Stimulated activated CD4-positive, alpha-beta T cell treated with anti-CD3 and anti-CD28 coated beads, Interleukin-1b, Interleukin-23, amount 100 ng/mL, for 24 hours (primary cell): Measurements from ENCODE around the gene OTUB2.
"Not testable (repeated sequence)": the region's sequence is repeated elsewhere in the genome, so short reads cannot be mapped to it uniquely, and the experiment has no call there.

ENCODE experiments used
- DNase-seq, 4 experiments: peaks; one replicate each; pipeline ENCODE4 v3.0.0-alpha.2; 2020; ENCODE audit warnings: low read depth in 4 of 4, low spot score in 1 of 4

OTUB2 gene

DNA sequence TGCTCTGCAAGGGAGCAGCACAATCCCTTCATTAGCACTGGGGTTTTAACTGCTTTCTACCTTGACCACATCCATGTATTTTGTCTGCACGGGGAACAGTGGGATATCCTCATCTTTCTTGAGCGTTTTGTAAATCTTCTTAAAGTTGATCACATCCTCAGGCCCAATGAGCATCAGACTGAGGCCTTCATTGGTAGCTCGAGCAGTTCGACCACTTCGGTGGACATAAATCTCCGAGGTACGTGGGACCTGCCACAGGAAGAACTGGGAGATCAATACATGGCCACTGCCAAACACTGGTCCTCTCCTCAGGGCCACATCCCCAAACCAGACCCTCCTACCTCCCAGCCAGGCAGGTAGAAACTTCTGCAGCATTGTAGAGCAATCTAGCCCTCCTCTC lies 28.8 kb downstream of the OTUB2 start:
- no peak for DNase-seq

DNA sequence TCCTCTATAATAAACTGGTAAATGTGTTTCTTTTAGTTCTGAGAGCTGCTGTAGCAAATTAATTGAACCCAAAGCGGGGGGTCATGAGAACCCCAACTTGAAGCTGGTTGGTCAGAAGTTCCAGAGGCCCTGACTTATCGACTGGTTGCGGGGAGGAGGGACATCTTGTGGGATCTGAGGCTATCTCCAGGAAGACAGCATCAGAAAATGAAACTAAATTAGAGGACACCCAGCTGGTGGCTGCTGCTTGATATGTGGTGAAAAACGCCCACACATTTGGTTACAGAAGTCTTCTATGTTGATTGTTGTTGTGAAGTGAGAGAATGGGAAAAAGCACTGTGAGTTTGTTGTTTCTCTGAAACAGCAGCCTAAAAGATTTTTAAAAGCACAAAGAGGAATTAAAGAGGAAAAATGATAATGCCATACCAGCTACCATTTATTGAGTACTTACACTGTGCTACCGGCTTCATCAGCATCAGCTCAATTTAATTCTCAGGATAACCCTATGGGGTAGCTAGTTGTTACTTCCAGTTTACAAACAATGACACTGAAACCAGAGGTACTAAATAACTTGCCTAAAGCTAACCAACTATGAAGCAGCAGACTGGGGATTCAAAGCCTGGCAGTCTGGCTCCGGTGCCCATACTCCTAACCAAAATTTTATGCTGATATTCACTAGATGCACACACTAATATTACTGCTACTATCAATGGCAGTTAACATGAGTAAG lies 30.6 kb downstream of the OTUB2 start:
- no peak for DNase-seq

- no peak for DNase-seq
Observed at GRCh38 chr14:94058128-94058673, 32.1 kb downstream of the OTUB2 start.

GRCh38 chr14:94058674-94059138 lies 32.6 kb downstream of the OTUB2 start:
- no peak for DNase-seq

DNA sequence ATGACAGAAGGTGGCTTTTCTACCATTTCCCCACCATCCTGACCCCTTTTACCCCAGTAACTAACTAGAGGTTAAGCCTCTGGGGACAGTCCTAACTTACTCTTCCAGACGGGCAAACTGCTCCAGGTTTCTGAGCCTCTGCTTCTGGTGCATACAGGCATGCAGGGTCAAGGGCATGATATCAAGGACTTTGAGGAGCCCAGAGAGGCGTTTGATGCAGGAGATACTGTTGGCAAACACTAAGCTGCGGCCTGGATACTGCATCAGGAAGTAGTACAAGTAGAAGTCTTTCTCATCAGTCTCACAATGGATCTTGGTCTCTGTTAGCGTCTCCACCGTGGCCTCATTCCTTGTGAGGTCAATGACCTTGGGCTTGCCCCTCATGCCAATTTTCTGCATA lies 33.9 kb downstream of the OTUB2 start:
- DNase-seq: no peak

- DNase-seq: no peak
Observed at GRCh38 chr14:94062344-94062940, 36.3 kb downstream of the OTUB2 start.

DNA sequence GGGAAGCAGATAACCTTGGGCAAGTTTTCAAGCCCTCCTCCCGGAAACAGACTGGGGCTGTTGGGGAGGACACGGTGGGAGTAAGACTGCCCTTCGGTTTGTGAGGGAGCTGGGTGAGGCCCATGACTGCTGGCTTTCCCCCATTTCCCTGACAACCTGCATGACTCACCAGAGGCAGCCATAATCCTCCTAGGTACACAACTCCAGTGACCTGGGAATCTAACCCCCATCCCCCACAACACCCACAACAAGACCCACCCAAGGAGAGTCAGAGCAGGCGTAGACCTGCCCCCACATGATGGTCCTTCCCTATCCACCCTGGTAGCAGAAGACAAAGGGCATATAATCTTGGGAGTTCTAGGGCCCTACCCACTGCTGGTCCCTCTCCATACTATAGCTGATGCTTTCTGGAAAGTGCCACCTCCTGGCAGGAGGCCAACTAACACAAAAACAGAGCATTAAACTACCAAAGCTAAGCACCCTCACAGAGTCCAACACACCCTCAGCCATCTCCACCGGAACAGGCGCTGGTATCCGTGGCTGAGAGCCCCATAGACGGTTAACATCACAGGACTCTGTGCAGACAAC lies 40.0 kb downstream of the OTUB2 start:
- no peak for DNase-seq

DNA sequence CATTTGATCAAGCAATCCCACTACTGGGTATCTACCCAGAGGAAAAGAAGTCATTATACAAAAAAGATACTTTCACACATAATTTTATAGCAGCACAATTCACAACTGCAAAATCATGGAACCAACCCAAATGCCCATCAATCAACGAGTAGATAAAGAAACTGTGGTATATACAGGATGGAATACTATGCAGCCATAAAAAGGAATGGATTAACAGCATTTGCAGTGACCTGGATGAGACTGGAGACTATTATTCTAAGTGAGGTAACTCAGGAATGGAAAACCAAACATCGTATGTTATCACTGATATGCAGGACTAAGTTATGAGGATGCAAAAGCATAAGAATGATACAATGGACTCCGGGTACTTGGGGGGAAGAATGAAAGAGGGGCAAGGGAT lies 45.9 kb downstream of the OTUB2 start:
- DNase-seq: not testable (repeated sequence)

GRCh38 chr14:94074534-94074933 lies 48.4 kb downstream of the OTUB2 start:
- DNase-seq: no peak

DNA sequence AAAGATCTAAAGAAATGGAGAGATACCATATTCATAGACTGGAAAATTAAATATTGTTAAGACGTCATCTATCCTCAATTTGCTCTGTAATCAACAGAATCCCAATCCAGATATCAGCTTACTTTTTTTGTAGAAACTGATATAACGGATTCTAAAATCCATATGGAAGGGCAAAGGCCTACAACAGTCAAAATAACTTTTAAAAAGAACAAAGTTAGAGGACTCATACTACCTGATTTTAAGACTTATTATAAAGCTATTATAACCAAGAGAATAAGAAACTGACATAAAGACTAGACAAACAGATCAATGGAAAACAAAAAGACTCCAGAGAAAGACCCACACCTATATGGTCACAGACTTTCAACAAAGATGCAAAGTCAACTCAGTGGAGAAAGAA lies 48.9 kb downstream of the OTUB2 start:
- no peak for DNase-seq

DNA sequence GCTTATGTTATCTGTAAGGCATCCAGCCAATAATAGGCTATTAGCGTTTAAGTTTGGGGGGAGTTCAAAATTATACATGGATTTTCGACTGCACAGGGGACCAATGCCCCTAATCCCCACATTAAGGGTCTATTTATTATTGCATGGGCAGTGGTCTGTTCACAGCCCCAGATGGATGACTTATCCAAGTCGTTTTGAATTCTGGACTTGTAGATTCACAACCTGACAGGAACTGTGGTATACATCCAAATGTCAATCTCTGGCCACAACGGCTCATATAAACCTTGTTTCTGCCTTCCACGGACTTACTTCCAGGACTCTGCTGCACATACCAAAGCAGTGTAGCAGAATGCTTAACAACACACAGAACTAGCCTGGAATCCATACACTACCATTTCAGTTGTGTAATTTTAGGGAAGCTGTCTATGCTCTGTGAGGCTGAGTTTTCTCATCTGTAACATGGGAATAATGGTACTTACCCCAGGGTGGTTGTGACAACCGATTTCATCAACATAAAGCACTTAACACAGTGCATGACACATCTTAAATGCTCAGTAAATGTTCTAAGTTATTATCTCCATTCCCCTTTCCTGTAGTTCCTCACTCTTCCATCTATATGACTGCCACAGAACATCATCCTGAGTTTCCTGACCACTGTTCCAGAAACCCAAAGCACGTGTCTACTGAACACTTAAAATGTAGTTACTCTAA lies 51.1 kb downstream of the OTUB2 start:
- DNase-seq: no peak

DNA sequence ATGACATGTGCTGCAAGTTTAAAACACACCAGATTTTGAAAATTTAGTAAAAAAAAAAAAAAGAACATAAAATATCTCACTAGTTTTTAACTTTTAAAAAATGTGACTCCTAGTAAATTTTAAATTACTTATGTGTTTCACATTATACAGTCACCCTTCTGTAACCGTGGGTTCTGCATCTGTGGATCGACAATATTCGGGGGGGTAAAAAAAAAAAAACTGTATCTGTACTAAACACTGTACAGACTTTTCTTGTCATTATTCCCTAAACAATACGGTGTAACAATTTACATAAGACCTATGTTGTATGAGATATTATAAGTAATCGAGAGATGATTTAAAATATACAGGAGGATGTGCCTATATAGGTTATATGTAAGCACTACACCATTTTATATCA lies 51.7 kb downstream of the OTUB2 start:
- no peak for DNase-seq

- DNase-seq: no peak
Observed at GRCh38 chr14:94079891-94080620, 53.9 kb downstream of the OTUB2 start.

DNA sequence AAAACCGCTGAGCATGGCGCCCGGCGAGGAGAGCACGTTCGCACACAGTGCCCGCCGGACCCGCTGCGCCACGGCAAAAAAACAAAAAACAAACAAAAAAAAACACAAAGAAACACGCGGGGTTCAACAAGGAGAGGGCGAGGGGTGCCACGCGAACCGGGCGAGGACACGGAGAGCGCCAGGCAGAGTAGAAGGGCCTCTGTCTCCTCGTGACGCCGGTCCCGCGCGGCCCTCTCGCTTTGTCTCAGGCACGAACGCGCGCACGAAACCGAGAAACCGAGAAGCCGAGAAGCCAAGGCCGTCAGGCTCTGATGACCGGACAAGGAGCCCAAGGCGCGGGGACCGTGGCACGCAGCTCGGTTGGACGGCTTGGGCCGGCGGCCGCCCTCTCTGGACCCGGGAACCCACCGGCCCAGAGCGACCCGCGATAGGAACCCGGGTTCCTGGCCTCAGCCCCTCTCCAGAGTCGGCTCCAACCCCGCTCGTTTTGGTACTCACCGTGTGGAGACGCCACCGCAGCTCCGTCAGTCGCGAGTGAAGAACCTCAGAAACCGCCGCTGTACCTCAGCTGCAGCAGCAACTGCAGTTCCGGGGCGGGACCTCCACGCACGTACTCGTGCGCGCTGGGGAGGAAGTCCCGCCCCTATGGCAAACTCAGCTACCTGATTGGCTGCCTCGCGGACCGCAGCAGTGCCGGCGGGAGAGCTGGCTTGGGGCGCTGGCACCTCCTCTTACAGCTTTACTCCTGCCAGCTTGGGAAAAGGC lies 54.7 kb downstream of the OTUB2 start, which contains the start of the genes DDX24 and IFI27L1:
Gene DDX24, minus strand, starts transcription at position 582 of the 765 bp plus-strand sequence. CDS start 1,460 bp downstream, outside the sequence.
Gene IFI27L1, plus strand, starts transcription at position 690 of the 765 bp plus-strand sequence. CDS start 15,628 bp downstream, outside the sequence.
- peak; percentile 87 to 95 (median 90) for DNase-seq

- DNase-seq: no peak
Observed at GRCh38 chr14:94081386-94081820, 55.3 kb downstream of the OTUB2 start.

DNA sequence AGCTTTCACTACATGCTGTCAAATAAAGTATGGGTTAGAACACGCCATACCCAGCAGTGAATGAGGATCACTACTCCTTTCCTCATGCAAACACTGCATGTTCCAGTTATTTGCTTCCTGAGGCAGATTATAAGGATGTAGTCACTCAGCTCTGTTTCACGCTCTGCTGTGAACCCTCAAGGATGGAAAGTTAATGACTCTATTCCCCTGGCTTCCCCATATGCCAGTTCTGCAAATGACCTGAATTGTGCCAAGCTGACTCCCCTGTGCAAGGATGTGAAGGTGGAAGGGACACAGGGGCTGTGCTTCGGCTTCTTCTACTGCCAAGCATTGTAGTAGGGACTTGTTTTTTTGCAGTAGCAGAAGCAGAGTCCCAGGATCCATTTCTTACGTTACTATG lies 61.8 kb downstream of the OTUB2 start:
- no peak for DNase-seq

DNA sequence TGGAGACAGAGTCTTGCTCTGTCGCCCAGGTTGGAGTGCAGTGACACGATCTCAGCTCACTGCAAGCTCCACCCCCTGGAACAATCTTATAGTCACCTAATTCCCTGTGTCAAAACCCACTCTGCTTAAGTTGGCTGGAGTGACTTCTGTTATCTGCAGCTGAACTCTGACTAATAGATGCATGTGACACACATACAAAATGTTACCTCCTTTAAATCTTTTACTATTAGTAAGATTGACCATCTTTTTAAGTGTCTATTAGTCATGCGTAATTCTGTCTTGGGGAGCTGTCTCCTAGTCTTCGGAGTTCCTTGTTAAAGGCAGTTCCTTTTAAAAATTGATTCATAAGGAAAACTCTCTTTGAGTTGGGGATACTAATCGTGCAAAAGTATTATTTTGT lies 62.4 kb downstream of the OTUB2 start:
- DNase-seq: no peak

DNA sequence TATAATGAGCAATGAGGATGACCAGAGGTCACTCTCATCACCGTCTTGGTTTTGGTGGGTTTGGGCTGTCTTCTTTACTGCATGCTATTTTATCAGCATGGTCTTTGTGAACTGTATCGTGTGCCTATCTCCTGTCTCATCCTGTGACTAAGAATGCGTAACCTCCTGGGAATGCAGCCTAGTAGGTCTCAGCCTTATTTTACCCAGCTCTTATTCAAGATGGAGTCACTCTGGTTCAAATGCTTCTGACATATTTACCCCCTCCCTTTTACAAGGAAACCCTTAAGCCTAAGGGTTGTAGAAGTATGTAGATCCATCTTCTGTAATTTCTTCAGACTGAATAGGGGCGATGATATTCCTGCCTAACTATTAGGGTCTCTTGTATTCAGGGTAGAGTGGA lies 63.3 kb downstream of the OTUB2 start:
- DNase-seq: no peak

DNA sequence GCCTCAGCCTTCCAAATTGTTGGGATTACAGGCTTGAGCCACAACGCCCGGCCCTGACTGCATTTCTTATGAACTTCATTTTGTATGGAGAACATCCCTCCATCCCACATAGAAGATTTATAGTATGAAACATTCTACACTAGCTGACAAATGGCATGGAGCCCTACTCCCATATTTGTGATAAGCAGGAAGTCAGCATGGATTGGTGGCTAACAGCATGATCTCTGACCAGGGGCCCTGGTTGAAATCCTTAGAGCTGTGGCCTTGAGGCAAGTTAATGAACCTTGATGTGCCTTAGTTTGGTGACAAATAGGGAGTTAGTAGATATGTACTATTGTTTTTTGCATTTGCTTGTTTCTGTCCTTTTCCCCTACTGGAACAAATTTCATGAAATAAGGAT lies 67.3 kb downstream of the OTUB2 start:
- DNase-seq: no peak

DNA sequence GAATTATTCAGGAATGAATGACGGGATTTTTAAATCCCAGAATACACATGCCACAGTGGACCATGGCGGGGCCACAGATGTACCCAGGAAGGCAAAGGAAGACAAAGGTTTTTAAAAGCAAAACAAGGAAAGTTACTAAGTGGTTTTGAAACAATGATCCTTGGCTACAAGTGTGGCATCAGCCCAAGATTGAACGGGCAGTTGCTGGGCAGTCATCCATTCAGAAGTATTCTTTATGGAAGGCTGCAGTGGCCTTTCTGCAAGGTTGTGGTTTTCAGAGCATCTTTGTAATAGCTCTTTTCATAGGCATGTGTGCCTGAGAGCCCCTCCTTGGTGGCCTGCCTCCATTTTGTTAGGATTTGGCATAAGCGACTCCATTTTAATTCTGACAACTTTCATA lies 71.0 kb downstream of the OTUB2 start:
- no peak for DNase-seq
